Esophagus squamous epithelium (tissue), 5 donors: Measurements from ENCODE around the gene KLK14. TPM values are rescaled to one million over a fixed set of nuclear protein-coding genes. Genes with fewer than 3 reads are reported as not detected.

Source experiments
- DNase-seq: peaks from one replicate; lab custom pipeline; 2025; lab: John Stamatoyannopoulos, UW
- H3K27ac ChIP-seq, 4 donors: fragments of 200-600 bp; sonication (generic); one replicate each; pipeline ENCODE4 v1.5.1; 2016 to 2019; ENCODE audit warnings: mild to moderate bottlenecking in 1 of 4
- H3K27me3 ChIP-seq, 4 donors: fragments of 200-600 bp; sonication (generic); 1 replicate in 3 of 4; 2 replicates in 1 of 4; pipeline versions ENCODE4 v1.5.1 to v1.6.0; 2017 to 2021; ENCODE audit warnings: antibody characterized with exemption in 1 of 4
- H3K36me3 ChIP-seq, 3 donors: fragments of 200-600 bp; sonication (generic); one replicate each; pipeline ENCODE4 v1.5.1; 2016 to 2019
- H3K4me1 ChIP-seq, 3 donors: fragments of 200-600 bp; sonication (generic); one replicate each; pipeline ENCODE4 v1.5.1; 2017 to 2019
- H3K4me3 ChIP-seq, 4 donors: fragments of 200-600 bp; sonication (generic); 1 replicate in 3 of 4; 2 replicates in 1 of 4; pipeline ENCODE4 v1.5.1; 2016 to 2019; ENCODE audit warnings: mild to moderate bottlenecking in 2 of 4, moderate library complexity in 1 of 4
- H3K9me3 ChIP-seq, 3 donors: fragments of 200-600 bp; sonication (generic); one replicate each; pipeline ENCODE4 v1.5.1; 2016 to 2019
- CTCF ChIP-seq, 6 experiments: fragments of 450-650 bp in 4 of 6; fragments of 200-600 bp in 2 of 6; sonication (generic) in 2 of 6; IDR thresholded peaks; one replicate each; pipeline ENCODE4 v1.5.1; 2016 to 2019; ENCODE audit warnings: antibody characterized with exemption in 6 of 6, mild to moderate bottlenecking in 4 of 6, moderate library complexity in 4 of 6
- POLR2A ChIP-seq, 4 donors: fragments of 450-650 bp; IDR thresholded peaks; one replicate each; pipeline ENCODE4 v1.6.1; 2017; ENCODE audit warnings: antibody characterized with exemption in 4 of 4, mild to moderate bottlenecking in 4 of 4, moderate library complexity in 3 of 4
- WGBS, 2 donors: methylation state at CpG; one replicate each; pipeline ENCODE4 v1.1.5; 2018; 5-methylcytosine and 5-hydroxymethylcytosine counted together
- intact Hi-C: fragments of 100-400 bp; cut with DNase I; formaldehyde crosslinking; loops from one replicate; pipeline ENCODE4 v1.15.0; 2022
- total RNA-seq, 4 donors: library from RNA; depleted of rRNA; stranded (reverse); fragments of >200 nt; gene quantifications; one replicate each; pipeline ENCODE4 v1.1.0, GENCODE V29; 2016
- donor health status: DM: yes; HTN: yes; CAD: no.

Gene KLK14
- total RNA-seq, 4 donors from 2014 or later: 0.66 TPM; not detected in 3

- DNase-seq: no peak
- Histone ChIP-seq H3K27ac (no peak overlapping the region), H3K27me3 (peaks cover 0 to 32% (median 0%) of the 10 kb centered on the region in 4 donors), H3K4me3 (no peak overlapping the region), H3K9me3 (no peaks in the 10 kb centered on the region), H3K4me1 (peaks cover 0 to 29% (median 6%) of the 10 kb centered on the region in 3 donors), H3K36me3 (no peaks in the 10 kb centered on the region)
- 89 to 90% methylated on average over 14 to 24 of the region's 28 CpGs for WGBS, 2 donors
- intact Hi-C loops: no loop called here
- TF ChIP-seq POLR2A (IDR thresholded peaks at IDR 0.05) (no peak), CTCF (IDR thresholded peaks at IDR 0.05) (no peak)
Observed at GRCh38 chr19:51031880-51032225, 50.8 kb downstream of the KLK14 start.

- DNase-seq: no peak
- Histone ChIP-seq H3K36me3 (no peaks in the 10 kb centered on the region), H3K4me3 (no peak overlapping the region), H3K9me3 (no peaks in the 10 kb centered on the region), H3K27me3 (peaks cover 0 to 36% (median 0%) of the 10 kb centered on the region in 4 donors), H3K27ac (no peak overlapping the region), H3K4me1 (peaks cover 3 to 34% (median 6%) of the 10 kb centered on the region in 3 donors)
- TF ChIP-seq CTCF (IDR thresholded peaks at IDR 0.05) (no peak), POLR2A (IDR thresholded peaks at IDR 0.05) (no peak)
- WGBS, 2 donors: 79 to 88% methylated on average over 7 of the region's 7 CpGs
- intact Hi-C loops: no loop called here
Observed at GRCh38 chr19:51031220-51031879, 51.3 kb downstream of the KLK14 start.

- no peak overlapping the region for H3K27ac ChIP-seq
- no peaks in the 10 kb centered on the region for H3K9me3 ChIP-seq
- no peak for DNase-seq
- H3K4me1 ChIP-seq: peaks cover 7 to 41% (median 11%) of the 10 kb centered on the region in 3 donors
- intact Hi-C loops: no loop called here
- TF ChIP-seq POLR2A (IDR thresholded peaks at IDR 0.05): no peak
- no peak for TF ChIP-seq CTCF (IDR thresholded peaks at IDR 0.05)
- 64 to 78% methylated on average over 10 to 13 of the region's 13 CpGs for WGBS, 2 donors
- no peaks in the 10 kb centered on the region for H3K36me3 ChIP-seq
- peaks cover 0 to 41% (median 0%) of the 10 kb centered on the region in 4 donors for H3K27me3 ChIP-seq
- no peak overlapping the region for H3K4me3 ChIP-seq
Observed at GRCh38 chr19:51030631-51031030, 52.1 kb downstream of the KLK14 start.

GRCh38 chr19:51029718-51030117 is 53.0 kb downstream of the KLK14 start:
- intact Hi-C loops: no loop called here
- DNase-seq: no peak
- H3K4me1 ChIP-seq: peaks cover 7 to 41% (median 11%) of the 10 kb centered on the region in 3 donors
- H3K27me3 ChIP-seq: peaks cover 0 to 48% (median 0%) of the 10 kb centered on the region in 4 donors
- 58 to 75% methylated on average over 2 of the region's 2 CpGs for WGBS, 2 donors
- no peaks in the 10 kb centered on the region for H3K36me3 ChIP-seq
- H3K4me3 ChIP-seq: no peak overlapping the region
- H3K9me3 ChIP-seq: no peaks in the 10 kb centered on the region
- TF ChIP-seq CTCF (IDR thresholded peaks at IDR 0.05) (no peak), POLR2A (IDR thresholded peaks at IDR 0.05) (no peak)
- peak overlapping the region in 1 of 4 donors; percentile 95 for H3K27ac ChIP-seq

Other genes starting within 250 kb of the KLK14 start
- not detected for gene KLK15, start 249.3 kb downstream of the KLK14 start, total RNA-seq
- not detected for gene KLK3, start 228.0 kb downstream of the KLK14 start, total RNA-seq
- not detected for gene KLK2, start 209.4 kb downstream of the KLK14 start, total RNA-seq
- gene KLK4, start 171.5 kb downstream of the KLK14 start, total RNA-seq: not detected
- gene KLK5, start 129.8 kb downstream of the KLK14 start, total RNA-seq: 10 to 100 TPM in 3 of 4 donors, 1 to 10 TPM in 1; 5.9 to 84.7 (median 49.9) TPM
- gene KLK6, start 113.3 kb downstream of the KLK14 start, total RNA-seq: 100 to 1,000 TPM in 2 of 4 donors, 10 to 100 TPM in 1, 1 to 10 TPM in 1; 6.1 to 160 (median 102) TPM
- 100 to 1,000 TPM in 3 of 4 donors, 1 to 10 TPM in 1; 9.5 to 309 (median 198) TPM for gene KLK7, start 99.0 kb downstream of the KLK14 start, total RNA-seq
- gene KLK8, start 81.3 kb downstream of the KLK14 start, total RNA-seq: 100 to 1,000 TPM in 3 of 4 donors, 10 to 100 TPM in 1; 32.8 to 235 (median 191) TPM
- gene KLK10, start 63.2 kb downstream of the KLK14 start, total RNA-seq: 100 to 1,000 TPM in 3 of 4 donors, 10 to 100 TPM in 1; 73.4 to 816 (median 310) TPM
- gene KLK11, start 56.3 kb downstream of the KLK14 start, total RNA-seq: 100 to 1,000 TPM; 171 to 460 (median 244) TPM
- gene KLK12, start 47.9 kb downstream of the KLK14 start, total RNA-seq: 100 to 1,000 TPM in 2 of 4 donors, 10 to 100 TPM in 2; 16.2 to 231 (median 115) TPM
- gene KLK13, start 17.8 kb downstream of the KLK14 start, total RNA-seq: 100 to 1,000 TPM; 163 to 973 (median 600) TPM
- 10 to 100 TPM; 10.8 to 18.6 (median 13.5) TPM for gene CTU1, start 25.5 kb upstream of the KLK14 start, total RNA-seq
- gene SIGLEC9, start 42.0 kb upstream of the KLK14 start, total RNA-seq: 1 to 10 TPM in 3 of 4 donors, under 1 TPM in 1; 0.49 to 4.4 (median 2.4) TPM
- 1 to 10 TPM in 1 of 4 donors, under 1 TPM in 2, not detected in 1; 0.13 to 3.8 (median 0.32) TPM for gene SIGLEC7, start 59.4 kb upstream of the KLK14 start, total RNA-seq
- 1 to 10 TPM in 1 of 4 donors, under 1 TPM in 3; 0.30 to 6.7 (median 0.58) TPM for gene CD33, start 142.2 kb upstream of the KLK14 start, total RNA-seq
- not detected for gene SIGLECL1, start 168.2 kb upstream of the KLK14 start, total RNA-seq
- gene IGLON5, start 228.8 kb upstream of the KLK14 start, total RNA-seq: not detected